Activated gamma-delta T cell (primary cell): ENCODE measurements around the gene LPCAT3.

ENCODE experiments used
- DNase-seq: peaks from one replicate; lab custom pipeline; 2025; lab: John Stamatoyannopoulos, UW

Gene LPCAT3

GRCh38 chr12:6998715-6999451, 19.4 kb downstream of the LPCAT3 start:
- no peak for DNase-seq

DNA sequence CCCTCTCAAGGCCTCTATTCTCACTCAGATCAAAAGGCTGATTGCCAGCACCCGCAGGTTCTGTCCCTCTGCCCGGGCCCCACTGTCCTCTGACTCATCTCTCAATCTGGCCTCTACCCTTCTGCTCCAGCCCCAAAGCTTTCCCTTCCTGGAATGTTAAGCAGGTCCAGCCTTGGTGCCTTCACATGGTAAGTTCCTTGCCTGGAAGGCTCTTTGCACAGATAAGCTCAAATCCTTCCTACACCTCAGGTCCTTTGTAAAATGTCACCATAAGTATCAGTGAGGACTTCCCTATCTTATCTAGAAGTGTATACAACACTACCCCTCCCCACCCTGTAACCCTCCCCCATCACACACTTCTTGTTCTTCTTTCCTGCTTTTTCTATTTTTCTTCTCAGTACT, 22.2 kb downstream of the LPCAT3 start:
- no peak for DNase-seq

DNA sequence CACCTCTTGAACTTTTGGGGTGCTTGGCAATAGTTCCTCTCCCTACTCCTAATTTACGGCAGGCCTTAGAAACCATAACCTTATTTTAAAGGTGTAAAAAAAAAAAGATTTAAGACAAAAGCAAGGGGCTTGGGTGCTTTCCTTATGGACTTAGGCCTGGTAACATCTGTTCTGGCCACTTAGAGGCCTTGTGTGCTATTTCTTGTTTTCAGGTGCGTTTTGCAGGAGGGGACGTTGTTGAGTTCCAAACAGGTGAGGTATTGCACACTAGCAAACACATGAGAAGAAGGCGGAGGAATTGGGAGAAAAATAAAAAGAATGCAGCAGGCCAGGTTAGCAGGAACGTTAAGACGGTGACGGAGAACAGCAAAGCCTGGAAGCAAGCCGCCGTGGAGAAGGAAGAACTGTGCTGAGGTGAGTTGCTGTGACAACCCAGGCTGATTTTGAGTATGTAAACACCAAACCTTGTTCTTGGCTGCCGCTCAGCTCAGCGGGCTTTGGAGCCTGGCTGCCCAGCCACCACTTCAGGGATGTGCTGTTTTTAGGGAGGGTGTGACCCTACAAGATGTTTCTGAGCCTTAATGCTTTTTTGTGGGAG, 30.2 kb downstream of the LPCAT3 start:
- no peak for DNase-seq

GRCh38 chr12:6982532-6982931, 35.7 kb downstream of the LPCAT3 start:
- DNase-seq = no peak

- no peak for DNase-seq
Measured at GRCh38 chr12:6981152-6982052, 36.9 kb downstream of the LPCAT3 start.

DNA sequence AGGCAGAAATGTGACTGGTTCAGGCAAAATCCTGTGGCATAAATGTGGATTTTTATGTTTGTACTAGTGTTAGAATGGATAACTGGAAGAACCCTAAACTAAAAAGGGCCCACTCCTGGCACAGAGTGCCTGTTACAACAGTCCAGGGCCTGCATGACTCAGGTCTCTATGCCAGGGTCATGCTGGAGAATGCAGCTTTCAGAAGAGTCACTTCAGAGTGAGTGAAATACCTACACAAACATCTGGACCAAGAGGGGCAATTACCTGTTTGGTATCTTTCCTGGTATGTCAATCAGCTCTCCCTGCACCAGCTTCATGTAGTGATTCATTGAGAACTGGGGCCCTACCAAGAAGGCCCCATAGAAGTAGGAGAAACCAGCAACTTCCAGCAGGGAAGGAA, 37.5 kb downstream of the LPCAT3 start:
- DNase-seq = no peak

GRCh38 chr12:6980075-6980474, 38.2 kb downstream of the LPCAT3 start:
- DNase-seq = no peak

DNA sequence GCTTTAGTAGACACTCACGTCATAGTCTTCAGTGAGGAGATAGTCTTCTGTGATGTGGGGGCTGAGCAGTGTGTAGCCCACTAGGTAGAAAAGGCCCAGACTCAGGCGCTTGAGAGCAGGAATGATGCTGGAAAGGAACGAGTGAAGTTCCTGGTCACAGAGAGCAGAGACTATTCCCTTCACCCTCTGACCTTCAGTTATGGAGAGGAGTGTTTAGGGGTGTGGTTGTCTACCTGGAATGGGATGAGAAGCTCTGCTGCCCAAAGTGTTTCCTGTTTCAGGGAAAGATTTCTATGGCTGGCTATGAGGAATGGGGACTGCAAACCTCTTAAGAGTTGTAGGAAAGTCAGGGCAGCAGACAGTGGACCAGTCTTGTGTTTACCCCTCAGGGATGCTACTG, 38.8 kb downstream of the LPCAT3 start:
- no peak for DNase-seq

- DNase-seq = no peak
Measured at GRCh38 chr12:6979021-6979420, 39.3 kb downstream of the LPCAT3 start.

DNA sequence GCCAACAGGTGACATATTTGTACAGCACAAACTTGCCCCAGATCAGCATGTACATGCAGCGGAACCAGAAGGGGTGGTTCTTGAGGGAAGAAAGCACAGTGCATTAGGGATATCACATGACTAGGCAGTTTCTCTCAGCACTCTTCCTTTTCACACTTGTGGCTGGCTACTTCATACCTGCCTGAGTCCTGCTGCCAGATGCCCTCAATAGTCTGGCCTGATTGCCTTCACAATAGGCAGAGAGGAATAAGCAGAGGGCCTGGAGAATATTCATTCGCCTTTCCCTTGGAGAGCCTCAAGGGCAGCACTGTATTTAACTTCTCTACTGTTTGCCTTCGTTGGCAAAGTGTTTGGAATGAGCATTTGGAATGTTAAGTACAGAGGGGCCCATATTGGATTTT, 39.7 kb downstream of the LPCAT3 start:
- no peak for DNase-seq

DNA sequence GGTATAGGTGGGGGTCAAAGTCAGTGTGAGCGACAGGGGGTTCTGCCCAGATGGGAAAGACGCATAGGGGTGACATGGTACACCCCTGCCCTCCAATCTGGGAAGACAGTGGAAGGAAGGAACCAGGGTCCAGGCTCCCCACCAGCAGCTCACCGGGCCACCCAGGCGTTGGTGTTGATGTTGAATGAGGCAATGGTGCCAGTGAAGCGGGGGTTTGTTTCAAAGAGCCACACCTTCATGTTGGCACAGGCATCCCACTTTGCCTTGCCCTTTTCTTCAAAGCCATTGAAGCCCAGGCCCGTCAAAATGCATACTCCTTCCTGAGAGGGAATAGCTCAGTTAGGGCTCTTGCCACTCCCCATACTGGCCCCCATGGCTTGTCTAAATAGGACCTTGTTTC, 40.1 kb downstream of the LPCAT3 start:
- DNase-seq = no peak

DNA sequence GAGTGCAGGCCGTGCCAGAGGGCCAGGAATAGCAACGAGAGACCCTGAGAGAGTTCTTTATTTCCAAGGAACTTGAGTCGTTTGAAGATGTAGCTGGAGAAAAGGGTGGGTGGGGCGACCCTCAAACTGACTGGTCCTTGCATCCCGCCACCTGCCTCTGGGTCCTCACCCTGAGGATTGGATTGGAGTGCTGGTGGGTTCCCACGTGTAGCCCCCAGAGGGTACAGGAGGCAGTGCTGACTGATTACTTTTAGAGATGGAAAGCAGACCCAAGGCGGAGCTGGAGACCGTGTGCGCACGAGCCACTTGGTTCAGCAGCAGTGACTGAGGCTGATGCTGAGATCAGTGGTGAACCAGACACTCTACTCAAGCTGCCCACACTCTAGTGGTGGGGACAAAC, 40.6 kb downstream of the LPCAT3 start:
- no peak for DNase-seq

- DNase-seq = no peak
Measured at GRCh38 chr12:6975297-6976032, 42.8 kb downstream of the LPCAT3 start.

DNA sequence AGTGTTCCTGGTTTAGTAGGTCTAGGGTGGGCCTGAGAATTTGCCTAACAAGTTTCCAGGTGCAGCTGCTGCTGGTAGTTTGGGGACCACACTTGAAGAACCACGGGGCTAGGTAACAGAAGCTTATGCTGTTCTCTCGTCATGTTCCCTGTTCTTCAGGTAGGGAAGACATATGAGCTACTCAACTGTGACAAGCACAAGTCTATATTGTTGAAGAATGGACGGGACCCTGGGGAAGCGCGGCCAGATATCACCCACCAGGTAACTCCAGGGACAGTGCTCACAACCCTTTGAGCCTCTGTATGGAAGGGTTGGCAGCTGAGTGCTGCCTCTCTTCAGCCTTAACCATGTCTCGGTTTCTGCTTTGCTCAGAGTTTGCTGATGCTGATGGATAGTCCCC, 44.1 kb downstream of the LPCAT3 start:
- DNase-seq = no peak

- no peak for DNase-seq
Measured at GRCh38 chr12:6970096-6970527, 48.2 kb downstream of the LPCAT3 start.

- DNase-seq = no peak
Measured at GRCh38 chr12:6968426-6968825, 49.9 kb downstream of the LPCAT3 start.

- DNase-seq = no peak
Measured at GRCh38 chr12:6967651-6968100, 50.6 kb downstream of the LPCAT3 start.

DNA sequence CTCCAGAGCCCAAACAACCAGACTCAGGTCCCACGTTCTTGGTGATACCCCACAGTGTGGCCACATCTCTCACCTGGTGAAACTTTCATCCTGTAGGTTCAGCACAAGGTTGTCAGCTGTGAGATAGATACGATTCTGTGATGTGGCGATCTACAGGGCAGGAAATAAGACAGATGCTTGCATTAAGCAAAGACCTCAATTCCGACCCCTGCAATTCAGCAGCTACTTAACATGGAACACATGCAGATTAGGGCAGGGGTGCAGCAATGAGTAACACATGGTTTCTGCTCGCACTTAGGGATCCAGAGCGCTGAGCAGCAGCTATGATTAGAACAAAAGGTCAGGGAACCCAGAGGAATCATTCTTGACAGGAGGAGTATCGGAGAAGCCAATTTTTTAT, 51.9 kb downstream of the LPCAT3 start:
- no peak for DNase-seq

DNA sequence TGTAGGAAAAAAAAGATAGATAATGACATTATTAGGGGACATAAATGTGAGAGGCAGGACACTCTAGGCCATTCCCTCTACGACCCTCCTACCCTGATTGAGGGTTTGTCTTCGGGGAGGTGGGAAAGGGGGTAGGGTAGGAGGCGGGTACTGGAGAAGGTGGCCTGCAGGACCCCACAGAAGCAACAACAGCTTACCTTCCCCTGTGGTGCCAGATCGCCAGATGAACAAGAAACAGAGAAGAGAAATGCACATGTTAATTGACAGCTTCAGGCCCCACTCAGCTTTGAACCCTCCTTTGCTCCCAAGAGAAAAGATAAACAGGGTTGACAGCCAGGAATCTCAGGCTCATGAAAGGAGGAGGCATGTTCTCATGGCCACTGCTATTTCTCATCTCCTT, 52.6 kb downstream of the LPCAT3 start:
- DNase-seq = no peak

DNA sequence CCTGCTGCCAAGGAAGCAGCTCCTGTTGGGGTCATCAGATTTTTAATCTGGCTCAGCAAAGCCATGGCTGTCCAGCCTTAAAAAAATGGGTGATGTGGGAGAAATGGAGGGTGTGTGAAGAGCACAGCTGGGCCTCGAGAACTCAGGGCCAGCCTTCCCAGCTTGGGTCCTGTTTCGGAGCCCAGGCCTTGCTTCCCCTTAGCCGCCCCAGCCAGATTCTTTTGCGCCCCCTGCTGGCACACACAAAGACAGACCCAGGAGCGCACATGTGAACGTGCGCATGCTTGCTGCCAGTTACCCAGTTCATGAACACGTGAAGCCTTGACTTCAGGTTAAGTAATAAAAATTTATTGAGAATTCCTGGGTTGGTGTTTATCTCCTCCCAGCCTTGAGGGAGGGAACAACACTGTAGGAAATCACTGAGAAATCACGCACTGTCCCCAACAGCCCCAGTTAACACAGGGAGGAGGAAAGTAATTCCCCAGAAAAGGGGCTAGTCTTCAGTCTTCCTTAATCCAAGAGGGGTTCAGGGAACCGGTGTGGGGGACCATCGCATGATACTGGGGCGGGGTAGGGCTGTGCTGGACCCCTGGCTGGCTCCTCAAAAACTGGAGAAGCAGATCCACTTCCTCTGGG, 53.1 kb downstream of the LPCAT3 start:
- no peak for DNase-seq

DNA sequence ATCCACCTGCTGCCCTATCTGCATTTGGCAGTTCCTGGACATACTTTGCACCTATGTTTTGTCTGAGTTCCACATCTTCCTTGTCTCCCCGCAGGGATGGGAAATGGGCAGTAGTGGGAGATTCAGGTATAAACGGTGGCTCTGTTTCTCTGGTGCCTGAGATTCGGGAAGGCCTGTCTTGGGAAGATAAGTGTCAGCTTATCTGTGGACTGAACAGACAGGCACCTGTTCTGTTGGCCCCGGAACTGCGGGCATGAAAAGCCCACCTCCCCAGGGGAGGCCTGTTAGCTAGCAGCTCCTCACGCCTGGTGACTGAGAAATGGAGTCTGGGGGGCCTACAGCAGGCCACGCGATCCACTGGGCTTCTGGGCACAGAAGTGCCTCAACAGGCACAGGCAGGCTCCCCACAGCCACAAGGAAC, 53.7 kb downstream of the LPCAT3 start:
- no peak for DNase-seq
